Mammary epithelial cell (primary cell): Measurements from ENCODE around the gene RNU4-1.

ENCODE experiments used
- CTCF ChIP-seq, 2 donors: IDR thresholded peaks in 1 of 2; conservative IDR thresholded peaks in 1 of 2; 2 replicates each; pipeline ENCODE4 v1.5.1; 2011 to 2012; ENCODE audit warnings: inconsistent platforms in 2 of 2, low read length in 2 of 2, mild to moderate bottlenecking in 2 of 2, control low read depth in 1 of 2, low read depth in 1 of 2; ENCODE audit not compliant: insufficient read depth in 1 of 2; ENCODE audit errors: extremely low read depth in 1 of 2
- EZH2 ChIP-seq: IDR thresholded peaks from 2 replicates; pipeline ENCODE4 v1.6.1; 2012; ENCODE audit warnings: low read length, inconsistent platforms, borderline replicate concordance

GRCh38 chr12:120278137-120279069 is 14.6 kb downstream of the RNU4-1 start:
- TF ChIP-seq CTCF (conservative IDR thresholded peaks at IDR 0.05 in 1 of 2, IDR thresholded peaks at IDR 0.05 in 1 of 2; ENCODE audit: extremely low read depth in 1 of 2, insufficient read depth in 1 of 2, low read depth in 1 of 2, low read length in 2 of 2) (no peak), EZH2 (no peak)
